WERI-Rb-1 (cell line): Measurements from ENCODE around the gene SLC44A4.
"Not testable (repeated sequence)": the region's sequence is repeated elsewhere in the genome, so short reads cannot be mapped to it uniquely, and the experiment has no call there.

Experiments
- DNase-seq: peaks from one replicate; pipeline ENCODE4 v3.0.0-alpha.2; 2020
- H3K27ac ChIP-seq: fragments of 250-450 bp; sonication (Bioruptor Pico); 2 replicates; pipeline ENCODE4 v1.5.1; 2020; ENCODE audit warnings: mild to moderate bottlenecking, moderate library complexity
- H3K27me3 ChIP-seq: fragments of 250-450 bp; sonication (Bioruptor Pico); 2 replicates; pipeline ENCODE4 v1.5.1; 2021; ENCODE audit warnings: mild to moderate bottlenecking, low read depth, moderate library complexity; ENCODE audit not compliant: insufficient read depth, severe bottlenecking
- H3K36me3 ChIP-seq: fragments of 250-450 bp; sonication (Bioruptor Pico); 2 replicates; pipeline ENCODE4 v1.5.1; 2020; ENCODE audit warnings: mild to moderate bottlenecking, moderate library complexity
- H3K4me3 ChIP-seq: 2 replicates; pipeline ENCODE4 v1.5.1; 2011; ENCODE audit warnings: low read depth, mild to moderate bottlenecking, control low read depth, low read length
- H3K9me3 ChIP-seq: fragments of 250-450 bp; sonication (Bioruptor Pico); 2 replicates; pipeline ENCODE4 v1.5.1; 2021; ENCODE audit warnings: mild to moderate bottlenecking, moderate library complexity; ENCODE audit not compliant: severe bottlenecking
- TF ChIP-seq, protein P1 (sequence below): IDR thresholded peaks from 2 replicates; pipeline ENCODE4 v1.5.1; 2011; ENCODE audit warnings: low read depth, mild to moderate bottlenecking, control low read depth, inconsistent platforms, low read length

Gene SLC44A4

DNA sequence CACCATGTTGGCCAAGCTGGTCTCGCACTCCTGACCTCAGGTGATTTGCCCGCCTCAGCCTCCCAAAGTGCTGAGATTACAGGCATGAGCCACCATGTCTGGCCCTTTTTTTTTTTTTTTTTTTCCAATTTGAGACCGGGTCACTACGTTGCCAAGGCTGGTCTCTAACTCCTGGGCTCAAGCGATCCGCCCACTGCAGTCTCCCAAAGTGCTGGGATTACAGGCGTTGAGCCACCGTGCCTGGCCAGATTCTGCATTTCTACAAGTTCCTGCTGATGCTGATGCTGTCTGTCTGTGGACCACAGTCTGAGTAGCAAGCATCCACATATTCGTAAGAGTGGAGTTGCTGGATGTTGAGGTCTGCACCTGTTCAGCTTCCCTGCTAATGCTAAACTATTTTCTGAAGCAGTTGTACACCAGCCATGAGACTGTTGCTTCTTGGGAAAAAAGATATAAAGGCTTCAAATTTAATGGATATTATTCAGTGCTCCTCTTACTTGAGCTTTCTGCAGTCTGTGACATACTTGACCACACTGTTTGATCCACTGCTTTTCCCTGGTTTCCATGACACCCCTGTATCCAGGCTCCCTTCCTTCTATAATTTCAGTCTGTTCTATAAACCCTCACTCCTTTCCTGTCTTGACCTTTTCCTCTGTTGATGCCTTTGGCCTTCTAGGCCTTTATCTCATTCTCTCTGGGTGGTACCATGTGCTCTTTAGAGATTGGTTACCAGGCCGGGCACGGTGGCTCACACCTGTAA lies 33.2 kb upstream of the SLC44A4 start:
- Histone ChIP-seq H3K9me3 (no peaks in the 10 kb centered on the region), H3K36me3 (no peaks in the 10 kb centered on the region), H3K4me3 (no peak overlapping the region), H3K27ac (no peak overlapping the region), H3K27me3 (no peaks in the 10 kb centered on the region)
- DNase-seq: no peak
- TF ChIP-seq, protein P1, sequence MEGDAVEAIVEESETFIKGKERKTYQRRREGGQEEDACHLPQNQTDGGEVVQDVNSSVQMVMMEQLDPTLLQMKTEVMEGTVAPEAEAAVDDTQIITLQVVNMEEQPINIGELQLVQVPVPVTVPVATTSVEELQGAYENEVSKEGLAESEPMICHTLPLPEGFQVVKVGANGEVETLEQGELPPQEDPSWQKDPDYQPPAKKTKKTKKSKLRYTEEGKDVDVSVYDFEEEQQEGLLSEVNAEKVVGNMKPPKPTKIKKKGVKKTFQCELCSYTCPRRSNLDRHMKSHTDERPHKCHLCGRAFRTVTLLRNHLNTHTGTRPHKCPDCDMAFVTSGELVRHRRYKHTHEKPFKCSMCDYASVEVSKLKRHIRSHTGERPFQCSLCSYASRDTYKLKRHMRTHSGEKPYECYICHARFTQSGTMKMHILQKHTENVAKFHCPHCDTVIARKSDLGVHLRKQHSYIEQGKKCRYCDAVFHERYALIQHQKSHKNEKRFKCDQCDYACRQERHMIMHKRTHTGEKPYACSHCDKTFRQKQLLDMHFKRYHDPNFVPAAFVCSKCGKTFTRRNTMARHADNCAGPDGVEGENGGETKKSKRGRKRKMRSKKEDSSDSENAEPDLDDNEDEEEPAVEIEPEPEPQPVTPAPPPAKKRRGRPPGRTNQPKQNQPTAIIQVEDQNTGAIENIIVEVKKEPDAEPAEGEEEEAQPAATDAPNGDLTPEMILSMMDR: no peak

DNA sequence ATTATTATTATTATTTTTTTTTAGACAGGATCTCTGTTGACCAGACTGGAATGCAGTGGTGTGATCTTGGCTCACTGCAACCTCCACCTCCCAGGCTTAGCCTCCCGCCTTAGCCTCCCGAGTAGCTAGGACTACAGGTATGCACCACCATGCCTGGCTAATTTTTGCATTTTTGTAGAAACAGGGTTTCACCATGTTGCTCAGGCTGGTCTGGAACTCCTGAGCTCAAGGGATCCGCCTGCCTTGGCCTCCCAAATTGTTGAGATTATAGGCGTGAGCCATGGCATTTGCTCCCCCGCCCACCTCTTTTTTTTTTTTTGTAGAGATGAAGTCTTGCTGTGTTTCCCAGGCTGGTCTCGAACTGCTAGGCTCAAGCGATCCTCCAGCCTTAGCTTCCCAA lies 30.5 kb upstream of the SLC44A4 start:
- DNase-seq, H3K4me3 ChIP-seq, H3K9me3 ChIP-seq, H3K27me3 ChIP-seq, H3K36me3 ChIP-seq, H3K27ac ChIP-seq: not testable (repeated sequence)

DNA sequence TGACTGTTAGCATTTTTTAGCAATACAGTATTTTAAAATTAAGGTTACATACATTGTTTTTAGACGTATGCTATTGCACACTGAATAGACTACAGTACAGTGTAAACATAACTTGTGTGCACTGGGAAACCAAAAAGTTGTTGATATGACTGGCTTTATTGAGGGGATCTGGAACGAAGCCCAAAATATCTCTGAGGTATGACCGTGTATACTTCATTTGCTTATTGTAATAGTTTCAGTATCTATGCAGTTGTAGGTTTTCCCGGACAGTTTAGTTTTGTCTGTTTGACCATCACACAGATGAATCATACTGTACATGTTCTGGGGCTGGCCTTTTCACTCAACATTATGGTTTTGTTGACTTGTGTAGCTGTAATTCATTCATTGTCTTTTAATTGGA lies 30.0 kb upstream of the SLC44A4 start:
- TF ChIP-seq, protein P1: no peak
- H3K36me3 ChIP-seq: no peaks in the 10 kb centered on the region
- H3K27ac ChIP-seq: no peak overlapping the region
- H3K4me3 ChIP-seq: no peak overlapping the region
- H3K27me3 ChIP-seq: no peaks in the 10 kb centered on the region
- DNase-seq: no peak
- H3K9me3 ChIP-seq: no peaks in the 10 kb centered on the region

DNA sequence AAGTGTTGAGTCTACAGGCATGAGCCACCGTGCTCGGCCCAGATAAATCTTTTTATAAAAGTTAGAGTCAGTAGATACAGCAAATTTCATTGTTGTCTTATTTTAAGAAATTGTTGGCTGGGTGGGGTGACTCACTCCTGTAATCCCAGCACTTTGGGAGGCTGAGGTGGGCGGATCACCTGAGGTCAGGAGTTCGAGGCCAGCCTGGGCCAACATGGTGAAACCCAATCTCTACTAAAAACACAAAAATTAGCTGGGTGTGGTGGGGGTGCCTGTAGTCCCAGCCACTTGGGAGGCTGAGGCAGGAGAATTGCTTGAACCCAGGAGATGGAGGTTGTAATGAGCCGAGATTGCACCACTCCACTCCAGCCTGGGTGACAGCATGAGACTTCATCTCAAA lies 29.5 kb upstream of the SLC44A4 start:
- not testable (repeated sequence) for H3K27me3 ChIP-seq, H3K9me3 ChIP-seq, H3K27ac ChIP-seq, H3K4me3 ChIP-seq, DNase-seq, H3K36me3 ChIP-seq

DNA sequence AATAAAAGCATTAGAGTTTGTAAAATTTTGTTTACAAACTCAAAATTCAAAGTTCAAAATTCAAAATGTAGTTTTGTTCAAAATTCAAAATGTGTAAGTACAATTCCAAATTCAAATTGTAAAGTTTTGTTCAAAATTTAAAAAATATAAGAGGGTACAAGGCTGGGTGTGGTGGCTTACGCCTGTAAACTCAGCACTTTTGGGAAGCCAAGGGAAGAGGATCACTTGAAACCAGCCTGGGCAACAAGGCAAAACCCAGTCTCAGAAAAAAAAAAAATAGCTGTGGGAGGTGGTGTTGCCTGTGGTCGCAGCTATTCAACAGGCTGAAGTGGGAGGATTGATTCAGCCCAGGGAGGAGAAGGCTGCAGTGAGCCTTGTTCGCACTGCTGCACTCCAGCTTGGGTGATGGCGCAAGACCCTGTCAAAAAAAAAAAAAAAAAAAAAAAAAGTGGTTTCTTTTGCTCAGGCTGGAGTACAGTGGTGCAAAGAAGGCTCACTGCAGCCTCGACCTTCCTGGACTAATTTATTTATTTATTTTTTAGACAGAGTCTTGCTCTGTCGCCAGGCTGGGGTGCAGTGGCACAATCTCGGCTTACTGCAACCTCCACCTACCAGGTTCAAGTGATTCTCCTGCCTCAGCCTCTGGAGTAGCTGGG lies 28.5 kb upstream of the SLC44A4 start:
- TF ChIP-seq, protein P1: no peak
- H3K36me3 ChIP-seq: no peaks in the 10 kb centered on the region
- H3K27me3 ChIP-seq: no peaks in the 10 kb centered on the region
- H3K27ac ChIP-seq: no peak overlapping the region
- H3K4me3 ChIP-seq: no peak overlapping the region
- H3K9me3 ChIP-seq: no peaks in the 10 kb centered on the region
- no peak for DNase-seq

DNA sequence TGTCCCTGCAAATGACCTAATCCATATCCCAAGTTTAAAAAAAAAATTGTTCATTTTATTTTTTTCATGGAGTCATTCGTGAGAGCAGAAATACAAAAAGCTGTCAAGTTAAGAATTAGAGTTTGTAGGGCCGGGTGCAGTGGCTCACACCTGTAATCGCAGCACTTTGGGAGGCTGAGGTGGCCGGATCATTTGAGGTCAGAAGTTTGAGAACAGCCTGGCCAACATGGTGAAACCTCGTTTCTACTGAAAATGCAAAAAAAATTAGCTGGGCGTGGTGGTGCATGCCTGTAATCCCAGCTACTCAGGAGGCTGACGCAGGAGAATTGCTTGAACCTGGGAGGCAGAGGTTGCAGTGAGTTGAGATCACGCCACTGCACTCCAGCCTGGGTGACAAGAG lies 27.9 kb upstream of the SLC44A4 start:
- not testable (repeated sequence) for H3K27ac ChIP-seq, DNase-seq, H3K36me3 ChIP-seq, H3K27me3 ChIP-seq, H3K4me3 ChIP-seq, H3K9me3 ChIP-seq

DNA sequence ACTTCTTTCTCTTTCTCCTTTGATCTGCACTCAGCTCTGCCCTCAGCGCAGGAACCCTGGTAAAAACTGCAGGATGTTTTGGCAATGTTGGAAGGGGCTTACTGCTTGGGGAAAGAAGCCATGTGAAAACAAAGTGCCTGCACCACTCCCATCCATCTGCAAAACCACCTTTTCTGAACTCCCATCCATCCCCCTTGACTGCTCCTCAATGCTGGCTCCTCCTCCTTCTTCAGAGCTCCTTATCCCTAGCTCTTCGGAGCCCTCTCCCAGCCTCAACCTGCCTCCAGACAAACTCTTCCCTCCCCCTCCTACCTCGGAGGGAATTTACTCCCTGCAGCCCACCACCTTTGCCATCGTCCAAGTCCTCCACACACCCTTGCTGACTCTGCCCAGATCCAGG lies 27.3 kb upstream of the SLC44A4 start:
- Histone ChIP-seq H3K4me3 (no peak overlapping the region), H3K27ac (no peak overlapping the region), H3K27me3 (no peaks in the 10 kb centered on the region), H3K36me3 (no peaks in the 10 kb centered on the region), H3K9me3 (no peaks in the 10 kb centered on the region)
- no peak for DNase-seq
- TF ChIP-seq, protein P1: no peak
